Body of pancreas (tissue), 4 donors: ENCODE data around the gene GBGT1. TPM values are rescaled to one million over a fixed set of nuclear protein-coding genes. Genes with fewer than 3 reads are reported as not detected.

Source experiments
- ATAC-seq: fragments of 150-250 bp; one replicate; pipeline ENCODE4 v1.9.1; 2016
- DNase-seq, 4 donors: peaks; one replicate each; pipeline ENCODE4 v3.0.0-alpha.2; 2019
- H3K27ac ChIP-seq, 4 donors: fragments of 200-600 bp; sonication (generic); 1 replicate in 3 of 4; 2 replicates in 1 of 4; pipeline versions ENCODE4 v1.5.1 to v1.6.1; 2016 to 2019; ENCODE audit warnings: mild to moderate bottlenecking in 1 of 4, mixed read lengths in 1 of 4, moderate library complexity in 1 of 4
- H3K27me3 ChIP-seq, 2 donors: fragments of 200-600 bp; sonication (generic); one replicate each; pipeline ENCODE4 v1.6.0; 2016; ENCODE audit warnings: mild to moderate bottlenecking in 1 of 2
- H3K36me3 ChIP-seq, 2 donors: fragments of 200-600 bp; sonication (generic); replicated peaks in 1 of 2; 2 replicates each; pipeline ENCODE4 v1.5.1; 2016; ENCODE audit warnings: low read depth in 2 of 2; ENCODE audit not compliant: insufficient read depth in 1 of 2
- H3K4me1 ChIP-seq: fragments of 200-600 bp; sonication (generic); one replicate; pipeline ENCODE4 v1.6.0; 2016
- H3K4me3 ChIP-seq, 2 donors: fragments of 200-600 bp; sonication (generic); 1 replicate in 1 of 2; 2 replicates in 1 of 2; pipeline ENCODE4 v1.5.1; 2016 to 2019
- H3K9me3 ChIP-seq, 3 donors: fragments of 200-600 bp; sonication (generic); 1 replicate in 2 of 3; 2 replicates in 1 of 3; pipeline ENCODE4 v1.5.1; 2016
- POLR2A ChIP-seq, 3 donors: fragments of 450-650 bp; IDR thresholded peaks; one replicate each; pipeline ENCODE4 v1.6.1; 2016; ENCODE audit warnings: antibody characterized with exemption in 3 of 3, mild to moderate bottlenecking in 2 of 3
- WGBS, 2 donors: methylation state at CpG; one replicate each; pipeline ENCODE4 v1.1.5; 2017; 5-methylcytosine and 5-hydroxymethylcytosine counted together
- intact Hi-C: fragments of 100-400 bp; cut with DNase I; formaldehyde crosslinking; loops from one replicate; pipeline ENCODE4 v1.15.1; 2023
- total RNA-seq, 2 donors: library from RNA; depleted of rRNA; stranded (reverse); fragments of >200 nt; gene quantifications; one replicate each; pipeline ENCODE4 v1.1.0, GENCODE V29; 2016
- TF ChIP-seq, protein P1 (sequence below), 7 experiments: fragments of 450-650 bp in 4 of 7; fragments of 200-600 bp in 3 of 7; sonication (generic) in 3 of 7; IDR thresholded peaks; one replicate each; pipeline ENCODE4 v1.5.1; 2016 to 2019; ENCODE audit warnings: antibody characterized with exemption in 7 of 7

GBGT1 gene
- total RNA-seq, 2 donors from 2014 or later, result 5.4 to 9.2 TPM

DNA sequence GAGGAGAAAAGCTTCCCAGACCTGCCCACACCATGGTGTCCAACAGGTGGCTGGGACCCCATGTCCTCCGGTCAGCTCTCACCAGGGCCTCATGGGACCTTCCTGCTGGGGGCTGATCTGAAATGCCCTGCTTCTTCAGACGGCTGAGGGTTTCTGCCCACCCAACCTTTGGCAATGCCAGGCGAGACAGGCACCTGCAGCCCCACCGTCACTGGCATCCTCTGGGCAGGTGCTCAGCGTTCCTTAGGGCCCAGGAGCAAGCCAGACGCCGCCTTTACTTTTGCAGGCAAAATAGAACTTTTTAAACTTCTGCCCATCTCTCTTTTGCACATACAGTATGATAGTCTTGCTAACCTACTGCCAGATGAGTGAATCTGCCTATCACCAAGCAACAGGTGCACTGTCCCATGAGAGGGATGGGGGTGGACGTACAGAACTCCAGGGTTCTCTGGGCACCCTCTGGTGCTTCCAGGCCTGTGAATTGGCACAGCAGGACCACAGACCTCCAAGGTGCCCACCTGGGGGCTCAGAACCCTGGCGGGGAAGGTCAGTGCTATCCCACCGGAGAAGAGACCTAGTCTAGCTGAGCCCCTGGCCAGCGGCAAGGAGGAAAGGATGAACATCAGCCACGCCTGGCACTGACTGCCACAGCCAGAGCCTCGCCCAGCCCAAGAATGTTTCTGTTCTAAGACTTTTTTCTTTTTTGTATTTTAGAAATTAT lies 37.9 kb upstream of the GBGT1 start:
- intact Hi-C loops, result no loop called here
- ATAC-seq (no peak), DNase-seq (no peak)
- Histone ChIP-seq H3K9me3 (no peaks in the 10 kb centered on the region), H3K36me3 (no peaks in the 10 kb centered on the region), H3K27me3 (no peaks in the 10 kb centered on the region), H3K27ac (no peak overlapping the region), H3K4me3 (no peak overlapping the region), H3K4me1 (no peaks in the 10 kb centered on the region)
- WGBS, 2 donors, result 68 to 75% methylated on average over 12 to 13 of the region's 13 CpGs
- no peak for TF ChIP-seq POLR2A (IDR thresholded peaks at IDR 0.05)
- TF ChIP-seq, protein P1, sequence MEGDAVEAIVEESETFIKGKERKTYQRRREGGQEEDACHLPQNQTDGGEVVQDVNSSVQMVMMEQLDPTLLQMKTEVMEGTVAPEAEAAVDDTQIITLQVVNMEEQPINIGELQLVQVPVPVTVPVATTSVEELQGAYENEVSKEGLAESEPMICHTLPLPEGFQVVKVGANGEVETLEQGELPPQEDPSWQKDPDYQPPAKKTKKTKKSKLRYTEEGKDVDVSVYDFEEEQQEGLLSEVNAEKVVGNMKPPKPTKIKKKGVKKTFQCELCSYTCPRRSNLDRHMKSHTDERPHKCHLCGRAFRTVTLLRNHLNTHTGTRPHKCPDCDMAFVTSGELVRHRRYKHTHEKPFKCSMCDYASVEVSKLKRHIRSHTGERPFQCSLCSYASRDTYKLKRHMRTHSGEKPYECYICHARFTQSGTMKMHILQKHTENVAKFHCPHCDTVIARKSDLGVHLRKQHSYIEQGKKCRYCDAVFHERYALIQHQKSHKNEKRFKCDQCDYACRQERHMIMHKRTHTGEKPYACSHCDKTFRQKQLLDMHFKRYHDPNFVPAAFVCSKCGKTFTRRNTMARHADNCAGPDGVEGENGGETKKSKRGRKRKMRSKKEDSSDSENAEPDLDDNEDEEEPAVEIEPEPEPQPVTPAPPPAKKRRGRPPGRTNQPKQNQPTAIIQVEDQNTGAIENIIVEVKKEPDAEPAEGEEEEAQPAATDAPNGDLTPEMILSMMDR (IDR thresholded peaks at IDR 0.05), result no peak

DNA sequence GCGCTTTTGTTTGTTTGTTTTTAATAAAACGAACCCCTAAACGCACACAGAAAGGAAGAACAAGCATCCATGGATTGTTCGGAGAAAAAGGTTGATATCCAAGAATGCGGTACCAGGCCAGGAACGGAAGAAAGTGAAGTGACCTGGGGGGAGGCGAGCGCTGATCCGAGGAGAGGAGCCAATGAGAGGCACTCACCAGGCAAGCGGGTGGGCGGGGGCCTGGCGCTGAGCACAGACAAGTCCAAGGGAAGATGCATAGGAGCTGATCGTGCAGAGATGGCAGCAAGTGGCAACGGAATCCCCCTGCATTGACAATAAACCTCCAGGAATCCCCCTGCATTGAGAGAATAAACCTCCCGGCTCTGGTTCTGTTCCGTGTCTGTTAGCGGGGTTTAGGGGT lies 36.9 kb upstream of the GBGT1 start:
- TF ChIP-seq, protein P1 (IDR thresholded peaks at IDR 0.05), result no peak
- no peak for TF ChIP-seq POLR2A (IDR thresholded peaks at IDR 0.05)
- ATAC-seq (no peak), DNase-seq (no peak)
- Histone ChIP-seq H3K4me1 (no peaks in the 10 kb centered on the region), H3K4me3 (no peak overlapping the region), H3K36me3 (no peaks in the 10 kb centered on the region), H3K27me3 (no peaks in the 10 kb centered on the region), H3K9me3 (no peaks in the 10 kb centered on the region), H3K27ac (no peak overlapping the region)
- WGBS, 2 donors, result 82 to 83% methylated on average over 17 of the region's 17 CpGs
- intact Hi-C loops, result no loop called here

DNA sequence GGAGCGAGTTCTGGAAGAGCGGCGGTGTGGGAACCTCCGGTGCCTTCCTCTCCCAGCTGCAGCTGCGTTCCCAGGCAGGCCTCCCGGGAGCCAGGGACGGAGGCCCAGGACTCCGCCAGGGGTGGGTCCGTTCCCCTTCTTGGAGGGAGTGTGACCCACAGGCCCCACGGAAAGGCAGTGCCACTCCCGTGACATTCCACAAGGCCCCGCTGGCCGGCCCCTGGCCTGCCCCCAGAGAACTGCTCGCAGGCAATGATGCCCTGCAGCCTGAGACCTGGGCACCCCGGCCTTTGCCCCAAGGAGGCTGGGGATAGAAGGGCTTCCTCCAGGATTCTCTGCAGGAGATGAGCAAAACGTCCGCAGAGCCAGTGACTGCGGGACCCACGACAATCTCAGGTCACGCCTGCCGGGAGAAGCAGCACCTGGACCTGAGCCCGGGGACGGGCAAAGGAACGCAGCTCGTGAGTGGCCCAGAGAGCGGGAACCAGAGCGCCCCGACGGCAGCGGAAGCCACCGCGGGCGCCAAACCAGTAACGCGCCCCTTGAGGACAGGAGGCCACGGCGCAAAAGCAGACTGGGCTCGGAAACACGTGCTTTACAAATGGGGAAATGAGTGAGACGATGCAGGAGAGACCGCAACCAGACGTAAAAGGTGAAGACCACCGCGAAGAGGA lies 36.1 kb upstream of the GBGT1 start:
- no peaks in the 10 kb centered on the region for H3K36me3 ChIP-seq
- no peaks in the 10 kb centered on the region for H3K27me3 ChIP-seq
- ATAC-seq (peak; percentile 63), DNase-seq (peak in 3 of 4 donors; percentile 27 to 62 (median 34))
- no peaks in the 10 kb centered on the region for H3K4me1 ChIP-seq
- intact Hi-C loops, result no loop called here
- 34 to 49% methylated on average over 29 to 41 of the region's 44 CpGs for WGBS, 2 donors
- TF ChIP-seq, protein P1 (IDR thresholded peaks at IDR 0.05), result peak in 5 of 7 experiments; percentile 13 to 46 (median 26)
- no peak for TF ChIP-seq POLR2A (IDR thresholded peaks at IDR 0.05)
- peak overlapping the region in 1 of 2 donors; percentile 16 for H3K4me3 ChIP-seq
- peak overlapping the region in 1 of 4 donors; percentile 12 for H3K27ac ChIP-seq
- no peaks in the 10 kb centered on the region for H3K9me3 ChIP-seq

DNA sequence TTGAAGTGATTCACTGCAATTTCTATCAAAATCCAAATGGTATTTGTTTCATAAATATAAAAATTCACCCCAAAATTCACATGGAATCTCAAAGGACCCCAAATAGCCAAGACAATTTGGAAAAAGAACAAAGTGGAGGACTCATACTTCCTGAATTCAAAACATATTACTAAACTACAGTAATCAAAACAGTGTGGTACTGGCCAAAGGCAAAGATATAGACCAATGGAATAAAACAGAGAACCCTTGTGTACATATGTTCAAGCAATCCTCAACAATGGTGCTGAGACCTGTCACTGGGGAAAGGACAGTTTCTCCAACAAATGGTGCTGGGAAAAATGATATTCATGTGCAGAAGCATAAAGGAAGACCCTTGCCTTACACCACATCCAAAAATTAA lies 31.3 kb upstream of the GBGT1 start:
- H3K9me3 ChIP-seq, result no peaks in the 10 kb centered on the region
- no peaks in the 10 kb centered on the region for H3K4me1 ChIP-seq
- H3K4me3 ChIP-seq, result no peak overlapping the region
- no peaks in the 10 kb centered on the region for H3K27me3 ChIP-seq
- ATAC-seq (no peak), DNase-seq (no peak)
- H3K36me3 ChIP-seq, result no peaks in the 10 kb centered on the region
- TF ChIP-seq, protein P1 (IDR thresholded peaks at IDR 0.05), result no peak
- no peak for TF ChIP-seq POLR2A (IDR thresholded peaks at IDR 0.05)
- no peak overlapping the region for H3K27ac ChIP-seq
- intact Hi-C loops, result no loop called here
